ENCODE data around the gene ATXN7.

ATXN7 gene

DNA sequence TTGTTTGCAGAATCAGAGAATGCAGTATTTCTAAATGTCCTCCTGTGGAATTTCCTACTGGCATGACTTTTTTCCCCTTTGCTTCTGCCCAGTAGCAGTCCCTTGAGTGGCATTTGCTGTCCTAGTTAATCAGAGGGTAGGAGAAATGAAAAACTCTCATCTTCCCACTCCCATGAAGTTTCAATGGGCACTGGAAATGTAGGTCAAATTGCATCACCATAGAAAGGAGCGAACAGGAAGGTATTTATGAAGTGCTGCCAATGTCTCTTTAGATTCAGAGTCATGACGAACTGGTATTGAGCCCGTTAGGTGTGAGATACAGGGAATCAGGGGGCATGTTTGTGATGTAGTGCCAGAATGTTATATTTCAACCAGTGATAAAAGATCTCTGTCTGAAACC lies 23.2 kb downstream of the ATXN7 start:
- Histone ChIP-seq H3K9ac (ENCODE audit: low read length) (no peak overlapping the region), H3K4me1 (ENCODE audit: control insufficient read depth, insufficient read depth, low read length) (peaks cover 13% of the 10 kb centered on the region), H3K27me3 (replicated peaks; ENCODE audit: control insufficient read depth, insufficient read depth, low read length) (no peaks in the 10 kb centered on the region), H3K4me3 (ENCODE audit: low read length) (no peak overlapping the region), H3K9me3 (ENCODE audit: control insufficient read depth, low read length) (no peaks in the 10 kb centered on the region), H3K36me3 (ENCODE audit: control insufficient read depth, insufficient read depth, low read length, severe bottlenecking) (peaks cover 3% of the 10 kb centered on the region)
- DNase-seq (ENCODE audit: low read depth) = no peak

DNA sequence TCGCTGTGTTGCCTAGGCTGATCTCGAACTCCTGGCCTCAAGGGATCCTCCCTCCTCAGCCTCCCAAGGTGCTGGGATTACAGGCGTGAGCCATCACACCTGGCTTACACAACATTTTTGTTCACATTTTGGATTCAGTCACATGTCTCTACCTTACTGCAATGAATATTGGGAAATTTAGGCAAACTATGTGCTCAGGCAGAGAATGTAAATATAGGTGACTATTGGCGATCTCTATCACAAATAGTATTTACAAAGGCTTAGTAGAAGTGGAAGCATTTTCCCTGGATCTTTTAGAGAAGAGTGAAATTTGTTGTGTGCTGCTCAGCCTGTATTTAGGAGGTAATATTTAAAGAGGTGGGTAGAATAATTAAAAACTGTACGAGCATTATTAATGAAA lies 27.9 kb downstream of the ATXN7 start:
- Histone ChIP-seq H3K9me3 (ENCODE audit: control insufficient read depth, low read length) (no peaks in the 10 kb centered on the region), H3K9ac (ENCODE audit: low read length) (no peak overlapping the region), H3K27me3 (replicated peaks; ENCODE audit: control insufficient read depth, insufficient read depth, low read length) (no peaks in the 10 kb centered on the region), H3K4me3 (ENCODE audit: low read length) (no peak overlapping the region), H3K36me3 (ENCODE audit: control insufficient read depth, insufficient read depth, low read length, severe bottlenecking) (peaks cover 7% of the 10 kb centered on the region), H3K4me1 (ENCODE audit: control insufficient read depth, insufficient read depth, low read length) (peaks cover 20% of the 10 kb centered on the region)
- DNase-seq (ENCODE audit: low read depth) = no peak

DNA sequence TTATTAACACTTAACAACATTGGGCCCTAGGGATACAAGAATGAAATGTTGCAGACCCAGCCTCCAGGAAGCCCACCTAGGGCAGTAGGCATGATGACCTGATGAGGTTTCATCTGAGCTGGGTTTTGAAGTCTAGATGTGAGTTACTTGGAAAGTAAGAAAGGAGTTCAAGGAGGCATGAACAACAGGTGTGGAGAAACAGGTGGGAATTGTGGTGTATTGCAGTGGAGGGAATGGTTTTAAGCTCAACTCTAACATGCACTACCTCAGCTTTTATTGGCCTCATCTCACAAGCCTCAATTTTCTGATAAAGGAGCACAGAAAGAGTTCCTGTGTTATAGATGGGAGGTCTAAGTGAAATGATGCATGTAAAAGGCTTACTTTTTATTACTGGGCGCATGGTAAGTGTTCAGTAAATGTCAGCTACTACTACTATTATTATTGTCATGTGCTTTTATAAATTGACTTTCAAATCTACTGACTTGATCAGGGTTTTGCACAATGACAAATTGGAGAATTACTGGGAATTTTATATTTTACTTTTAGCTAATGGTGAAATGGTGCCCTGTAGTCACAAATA lies 29.2 kb downstream of the ATXN7 start:
- no peak overlapping the region for H3K4me3 ChIP-seq (ENCODE audit: low read length)
- H3K4me1 ChIP-seq (ENCODE audit: control insufficient read depth, insufficient read depth, low read length) = peaks cover 20% of the 10 kb centered on the region
- H3K27me3 ChIP-seq (replicated peaks; ENCODE audit: control insufficient read depth, insufficient read depth, low read length) = no peaks in the 10 kb centered on the region
- no peak overlapping the region for H3K9ac ChIP-seq (ENCODE audit: low read length)
- DNase-seq (ENCODE audit: low read depth) = no peak
- peaks cover 7% of the 10 kb centered on the region for H3K36me3 ChIP-seq (ENCODE audit: control insufficient read depth, insufficient read depth, low read length, severe bottlenecking)
- no peaks in the 10 kb centered on the region for H3K9me3 ChIP-seq (ENCODE audit: control insufficient read depth, low read length)

DNA sequence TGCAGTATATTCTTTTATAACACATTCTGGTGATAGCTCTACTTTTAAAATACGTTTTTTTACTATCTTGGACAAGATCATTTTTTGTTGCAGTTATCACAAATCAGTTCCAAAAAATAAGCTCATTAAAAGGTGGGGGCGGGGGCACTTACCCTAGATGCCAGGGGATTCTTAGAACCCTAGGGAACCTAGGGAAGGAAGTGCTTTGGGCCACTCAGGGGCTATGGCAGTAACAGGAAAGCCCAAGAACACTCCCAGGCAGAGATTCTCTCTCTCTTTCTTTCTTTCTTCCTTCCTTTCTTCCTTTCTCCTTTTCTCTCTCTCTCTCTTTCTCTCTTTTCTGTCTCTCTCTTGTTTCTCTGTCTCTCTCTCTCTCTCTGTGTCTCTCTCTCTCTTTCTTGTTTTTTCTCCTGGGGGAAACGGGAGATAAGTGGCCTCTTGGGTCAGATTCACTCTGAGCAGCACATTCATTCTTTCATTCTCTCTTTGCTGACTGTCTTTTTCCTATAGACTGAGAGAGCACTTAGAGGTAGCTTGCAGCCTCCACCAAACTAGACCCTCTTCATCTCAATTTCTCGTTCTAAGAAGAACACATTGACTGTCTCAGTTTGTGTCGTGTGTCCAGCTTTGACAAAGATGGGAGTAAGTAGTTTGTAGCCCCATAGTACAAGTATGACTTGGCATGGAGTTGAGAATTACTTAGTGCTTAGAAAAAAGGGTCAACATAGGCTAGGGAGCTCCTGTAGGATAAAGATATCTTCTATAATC lies 31.9 kb downstream of the ATXN7 start:
- Histone ChIP-seq H3K9ac (ENCODE audit: low read length) (no peak overlapping the region), H3K27me3 (replicated peaks; ENCODE audit: control insufficient read depth, insufficient read depth, low read length) (no peaks in the 10 kb centered on the region), H3K4me3 (ENCODE audit: low read length) (no peak overlapping the region), H3K9me3 (ENCODE audit: control insufficient read depth, low read length) (no peaks in the 10 kb centered on the region), H3K4me1 (ENCODE audit: control insufficient read depth, insufficient read depth, low read length) (peaks cover 20% of the 10 kb centered on the region), H3K36me3 (ENCODE audit: control insufficient read depth, insufficient read depth, low read length, severe bottlenecking) (peaks cover 23% of the 10 kb centered on the region)
- no peak for DNase-seq (ENCODE audit: low read depth)

DNA sequence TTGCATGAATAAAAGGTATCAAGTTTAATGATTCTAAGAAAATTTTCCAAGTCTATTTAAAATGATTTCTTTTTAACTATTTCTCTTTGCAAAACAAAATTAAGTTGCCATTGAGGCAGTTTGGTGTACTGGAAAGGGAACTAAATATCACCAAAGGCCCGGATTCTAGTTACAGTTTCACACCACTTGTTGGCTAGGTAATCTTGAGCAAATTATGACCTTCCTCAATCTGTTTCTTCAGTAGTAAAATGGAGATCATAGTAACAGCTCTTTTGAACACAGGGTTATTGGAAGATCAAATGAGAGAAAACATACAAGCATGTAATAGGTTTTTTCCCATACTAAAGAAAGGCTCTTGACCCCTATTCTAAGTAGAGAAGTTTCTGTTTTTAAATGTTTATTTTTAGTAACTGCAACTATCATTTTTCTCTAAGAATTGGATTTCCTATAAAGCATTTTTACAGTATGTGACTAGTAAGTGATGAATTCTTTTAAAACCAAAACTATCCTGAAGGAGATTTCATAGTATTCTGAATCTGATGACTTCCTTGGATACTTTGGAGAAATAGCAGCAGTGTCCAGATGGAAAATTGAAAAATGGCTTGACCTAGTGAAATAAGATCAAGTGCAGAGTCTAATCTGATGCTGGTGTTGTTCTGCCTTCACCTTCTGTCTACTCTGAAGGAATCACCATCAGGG lies 32.8 kb downstream of the ATXN7 start:
- no peaks in the 10 kb centered on the region for H3K27me3 ChIP-seq (replicated peaks; ENCODE audit: control insufficient read depth, insufficient read depth, low read length)
- no peak overlapping the region for H3K9ac ChIP-seq (ENCODE audit: low read length)
- H3K9me3 ChIP-seq (ENCODE audit: control insufficient read depth, low read length) = no peaks in the 10 kb centered on the region
- peaks cover 20% of the 10 kb centered on the region for H3K4me1 ChIP-seq (ENCODE audit: control insufficient read depth, insufficient read depth, low read length)
- DNase-seq (ENCODE audit: low read depth) = peak; percentile 42
- H3K36me3 ChIP-seq (ENCODE audit: control insufficient read depth, insufficient read depth, low read length, severe bottlenecking) = peaks cover 27% of the 10 kb centered on the region
- no peak overlapping the region for H3K4me3 ChIP-seq (ENCODE audit: low read length)

DNA sequence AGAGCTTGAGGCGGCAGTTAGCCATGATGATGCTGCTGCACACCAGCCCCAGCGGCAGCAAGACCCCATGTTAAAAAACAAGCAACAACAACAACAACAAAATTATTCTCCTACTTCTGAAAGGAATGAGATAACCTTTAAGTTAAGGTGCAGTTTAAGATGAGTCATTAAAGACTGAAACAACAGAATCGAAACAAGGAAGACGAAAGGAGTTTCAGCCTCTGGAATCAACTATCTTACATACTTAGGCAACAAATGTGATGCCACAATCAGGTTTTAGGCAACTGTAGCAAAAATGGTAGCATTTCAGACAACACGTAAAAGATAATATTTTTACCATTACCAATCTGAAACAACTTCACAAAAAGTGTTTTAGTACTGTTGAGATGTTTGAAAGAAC lies 36.3 kb downstream of the ATXN7 start:
- Histone ChIP-seq H3K9ac (ENCODE audit: low read length) (no peak overlapping the region), H3K27me3 (replicated peaks; ENCODE audit: control insufficient read depth, insufficient read depth, low read length) (no peaks in the 10 kb centered on the region), H3K4me1 (ENCODE audit: control insufficient read depth, insufficient read depth, low read length) (peaks cover 27% of the 10 kb centered on the region), H3K36me3 (ENCODE audit: control insufficient read depth, insufficient read depth, low read length, severe bottlenecking) (peaks cover 20% of the 10 kb centered on the region), H3K4me3 (ENCODE audit: low read length) (no peak overlapping the region), H3K9me3 (ENCODE audit: control insufficient read depth, low read length) (no peaks in the 10 kb centered on the region)
- no peak for DNase-seq (ENCODE audit: low read depth)

DNA sequence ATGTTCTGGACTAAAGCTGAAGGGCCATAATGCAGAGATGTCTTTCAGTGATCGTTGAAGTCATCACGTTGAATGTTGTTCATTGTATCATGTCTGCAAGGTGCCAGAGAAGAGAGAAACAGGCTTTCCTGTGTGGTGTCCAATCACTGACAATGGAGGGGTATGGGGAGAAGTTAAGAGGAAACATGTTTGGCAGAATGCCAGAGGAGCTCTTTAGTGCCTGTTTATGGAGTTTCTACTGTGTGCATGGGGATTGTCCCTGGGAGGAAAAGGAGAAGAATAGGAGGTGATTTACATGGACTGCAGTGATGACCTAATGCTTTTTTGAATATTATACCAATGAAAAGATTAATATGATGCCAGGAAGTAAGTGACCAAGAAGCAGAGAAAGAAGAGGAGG lies 36.8 kb downstream of the ATXN7 start:
- peaks cover 20% of the 10 kb centered on the region for H3K36me3 ChIP-seq (ENCODE audit: control insufficient read depth, insufficient read depth, low read length, severe bottlenecking)
- H3K9ac ChIP-seq (ENCODE audit: low read length) = no peak overlapping the region
- no peak for DNase-seq (ENCODE audit: low read depth)
- peaks cover 22% of the 10 kb centered on the region for H3K4me1 ChIP-seq (ENCODE audit: control insufficient read depth, insufficient read depth, low read length)
- H3K4me3 ChIP-seq (ENCODE audit: low read length) = no peak overlapping the region
- no peaks in the 10 kb centered on the region for H3K9me3 ChIP-seq (ENCODE audit: control insufficient read depth, low read length)
- H3K27me3 ChIP-seq (replicated peaks; ENCODE audit: control insufficient read depth, insufficient read depth, low read length) = no peaks in the 10 kb centered on the region

DNA sequence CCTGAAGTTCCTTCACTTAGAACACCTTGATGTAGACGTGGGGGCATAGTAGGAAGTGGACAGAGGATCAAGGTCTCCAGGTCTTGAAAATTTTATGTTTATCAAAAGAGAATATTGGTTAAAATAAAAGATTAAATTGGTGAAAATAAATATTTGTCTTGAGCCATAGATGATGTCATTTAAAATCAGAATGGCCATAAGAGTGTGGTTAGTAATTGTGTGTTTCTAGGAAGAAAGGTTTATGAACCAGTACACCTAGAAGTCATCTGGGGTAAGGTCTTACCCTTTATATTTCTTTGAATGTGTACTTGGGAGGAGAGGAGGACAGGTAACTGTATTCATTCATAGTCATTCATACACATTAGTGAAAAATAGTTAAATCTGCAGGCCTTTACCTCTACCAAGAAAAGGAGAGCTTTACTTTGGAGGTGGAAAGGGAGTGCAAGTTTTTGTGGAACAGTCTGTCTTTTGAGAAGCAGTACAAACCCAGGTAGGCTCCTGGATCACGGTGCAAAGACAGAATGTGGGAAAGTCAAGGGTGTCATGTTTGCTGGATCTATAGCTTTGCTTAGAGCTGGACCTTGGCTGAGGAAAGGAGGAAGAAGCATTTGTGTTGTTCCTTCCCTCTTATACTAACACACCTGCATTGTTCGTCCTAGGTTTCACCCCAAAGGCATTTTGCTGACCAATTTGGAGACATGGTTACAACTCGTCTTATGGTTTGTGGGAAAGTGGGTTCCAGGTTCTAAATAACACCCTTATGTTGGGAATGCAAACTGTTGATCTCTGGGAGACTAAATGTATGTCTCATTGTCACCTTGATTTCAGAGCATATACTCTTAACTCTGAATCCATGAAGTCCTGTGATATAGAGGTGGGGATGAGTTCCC lies 42.3 kb downstream of the ATXN7 start:
- Histone ChIP-seq H3K9ac (ENCODE audit: low read length) (no peak overlapping the region), H3K9me3 (ENCODE audit: control insufficient read depth, low read length) (no peaks in the 10 kb centered on the region), H3K4me3 (ENCODE audit: low read length) (no peak overlapping the region), H3K36me3 (ENCODE audit: control insufficient read depth, insufficient read depth, low read length, severe bottlenecking) (peaks cover under 1% of the 10 kb centered on the region), H3K4me1 (ENCODE audit: control insufficient read depth, insufficient read depth, low read length) (peaks cover 26% of the 10 kb centered on the region), H3K27me3 (replicated peaks; ENCODE audit: control insufficient read depth, insufficient read depth, low read length) (no peaks in the 10 kb centered on the region)
- no peak for DNase-seq (ENCODE audit: low read depth)

DNA sequence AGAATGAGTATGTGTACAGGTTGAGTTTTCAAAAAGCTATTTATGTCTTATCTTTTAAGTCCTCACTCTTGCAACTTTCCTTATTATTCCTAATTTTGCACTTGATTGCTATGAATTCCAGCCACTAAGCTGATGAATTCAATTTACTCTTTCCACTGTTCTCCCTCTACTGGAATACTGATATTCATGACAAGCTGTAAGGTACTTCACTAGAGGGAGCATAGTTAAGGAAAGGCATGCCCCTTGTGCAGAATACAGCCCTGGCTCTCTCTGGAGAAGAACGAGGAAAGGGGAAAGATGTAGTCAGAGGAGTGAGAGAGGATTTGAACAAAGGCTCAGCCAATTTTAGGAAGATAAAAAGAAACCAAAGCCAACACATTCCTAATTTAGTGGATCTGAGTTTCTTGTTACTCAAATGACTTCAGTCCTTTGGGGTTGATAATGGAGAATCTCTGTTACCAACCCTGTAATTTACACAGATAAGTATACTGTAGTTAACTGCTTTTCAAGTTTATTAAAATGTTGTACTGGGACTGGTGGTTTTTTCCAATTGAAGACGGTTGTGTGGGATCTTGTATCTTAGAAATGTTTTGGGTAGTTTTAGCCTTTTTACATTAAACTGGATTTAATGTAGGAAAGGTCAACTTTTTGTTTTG lies 44.5 kb downstream of the ATXN7 start:
- Histone ChIP-seq H3K9me3 (ENCODE audit: control insufficient read depth, low read length) (no peaks in the 10 kb centered on the region), H3K4me3 (ENCODE audit: low read length) (no peak overlapping the region), H3K27me3 (replicated peaks; ENCODE audit: control insufficient read depth, insufficient read depth, low read length) (no peaks in the 10 kb centered on the region), H3K4me1 (ENCODE audit: control insufficient read depth, insufficient read depth, low read length) (peaks cover 34% of the 10 kb centered on the region), H3K36me3 (ENCODE audit: control insufficient read depth, insufficient read depth, low read length, severe bottlenecking) (no peaks in the 10 kb centered on the region), H3K9ac (ENCODE audit: low read length) (peak overlapping the region; percentile 11)
- peak; percentile 33 for DNase-seq (ENCODE audit: low read depth)

DNA sequence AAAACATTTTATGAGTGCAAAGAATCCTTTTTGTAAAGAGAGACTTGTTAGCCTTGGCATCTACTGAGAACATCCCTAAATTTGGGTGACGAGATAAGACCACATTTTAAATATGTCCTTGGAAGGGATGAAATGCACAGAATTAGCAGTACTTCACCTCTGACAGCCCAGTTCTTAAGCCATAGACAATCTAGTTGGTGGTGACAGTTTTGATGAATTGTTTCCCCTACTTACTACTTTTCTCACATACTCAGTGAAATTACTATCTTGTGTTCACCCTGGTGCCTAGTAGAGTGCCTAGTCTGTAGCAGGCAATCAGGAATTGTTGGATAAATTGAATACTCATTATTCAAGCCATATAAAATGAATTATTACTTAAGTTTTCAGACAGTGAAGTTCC lies 45.1 kb downstream of the ATXN7 start:
- Histone ChIP-seq H3K9ac (ENCODE audit: low read length) (peak overlapping the region; percentile 11), H3K36me3 (ENCODE audit: control insufficient read depth, insufficient read depth, low read length, severe bottlenecking) (no peaks in the 10 kb centered on the region), H3K4me1 (ENCODE audit: control insufficient read depth, insufficient read depth, low read length) (peaks cover 35% of the 10 kb centered on the region), H3K9me3 (ENCODE audit: control insufficient read depth, low read length) (no peaks in the 10 kb centered on the region), H3K4me3 (ENCODE audit: low read length) (no peak overlapping the region), H3K27me3 (replicated peaks; ENCODE audit: control insufficient read depth, insufficient read depth, low read length) (no peaks in the 10 kb centered on the region)
- no peak for DNase-seq (ENCODE audit: low read depth)
